GM10266 (cell line): ENCODE results near the gene TRAPPC6A.

Experiments used
- DNase-seq: peaks from one replicate; pipeline ENCODE4 v3.0.0; 2012; ENCODE audit errors: extremely low spot score
- CTCF ChIP-seq: IDR thresholded peaks from 2 replicates; pipeline ENCODE4 v1.5.1; 2012; ENCODE audit warnings: mild to moderate bottlenecking, low read depth; ENCODE audit not compliant: control insufficient read depth, insufficient read depth; ENCODE audit errors: missing control alignments

TRAPPC6A gene

DNA sequence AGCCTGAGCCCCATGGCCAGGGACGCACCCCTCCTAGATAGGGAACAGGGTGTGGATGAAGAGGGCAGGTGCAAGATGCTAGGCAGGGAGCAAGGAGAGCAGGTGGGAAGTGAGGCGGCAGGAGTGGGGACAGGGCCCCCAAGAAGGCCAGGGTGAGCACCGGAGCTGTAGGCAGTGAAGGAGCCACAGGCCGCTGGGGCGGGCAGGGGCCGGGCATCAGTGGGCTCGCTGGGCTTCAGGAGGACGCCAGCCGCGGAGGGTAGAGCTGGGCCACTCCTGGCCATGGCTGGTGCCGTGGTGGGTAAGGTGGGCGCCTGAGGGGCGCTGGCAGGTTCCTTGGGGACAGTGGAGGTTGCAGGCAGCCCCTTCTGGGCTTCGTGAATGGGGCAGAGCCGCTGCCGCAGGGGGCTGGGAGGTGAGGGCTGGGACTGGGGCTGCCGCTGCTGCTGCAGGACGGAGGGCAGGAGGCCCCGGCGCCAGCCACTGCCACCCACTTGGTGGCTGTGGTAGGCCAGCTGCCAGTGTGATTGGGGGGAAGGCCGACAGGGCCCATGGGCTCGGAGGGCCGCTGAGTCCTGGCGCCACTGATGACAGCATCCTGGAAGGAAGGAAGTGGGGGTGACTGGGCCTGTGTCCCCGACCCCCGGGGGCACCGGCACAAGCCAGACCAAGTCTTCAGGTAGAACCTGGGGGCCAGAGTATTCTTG, 19.4 kb downstream of the TRAPPC6A start:
- TF ChIP-seq CTCF, result no peak
- no peak for DNase-seq

GRCh38 chr19:45156751-45157150, 21.3 kb downstream of the TRAPPC6A start:
- no peak for TF ChIP-seq CTCF
- DNase-seq, result no peak

DNA sequence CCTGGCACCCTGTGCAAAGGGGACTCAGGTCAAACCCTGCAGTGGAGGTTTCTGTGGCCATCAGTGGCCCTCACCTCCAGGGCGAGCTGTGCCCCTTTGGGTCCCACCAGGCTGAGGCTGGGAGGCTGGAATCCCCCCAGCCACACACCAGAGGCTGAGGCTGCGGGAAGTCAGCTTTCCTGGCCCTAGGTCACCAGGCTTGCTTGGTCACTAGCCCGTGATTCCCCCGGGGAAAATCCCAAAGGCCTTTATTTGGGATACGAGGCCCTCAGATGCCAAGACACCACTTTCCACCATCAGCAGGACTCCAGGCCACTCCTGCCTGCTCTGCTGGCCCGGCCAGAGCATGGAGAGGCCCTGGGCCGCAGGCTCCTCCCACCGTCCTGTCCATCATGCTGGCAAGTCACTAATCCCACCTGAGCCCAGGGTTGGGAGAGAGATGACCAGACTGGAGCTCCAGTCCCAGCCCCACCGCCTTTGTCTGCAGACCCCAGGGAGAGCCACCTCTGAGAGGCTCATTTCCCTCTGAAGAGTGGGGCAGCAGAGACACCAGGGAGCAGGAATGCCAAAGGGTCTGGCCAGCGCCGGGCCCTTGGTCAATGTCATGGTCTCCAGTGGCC, 21.9 kb downstream of the TRAPPC6A start:
- no peak for DNase-seq
- no peak for TF ChIP-seq CTCF

- DNase-seq, result no peak
- TF ChIP-seq CTCF, result no peak
These were observed 23.8 kb downstream of the TRAPPC6A start for GRCh38 chr19:45154064-45154827.

GRCh38 chr19:45153339-45154063, 24.5 kb downstream of the TRAPPC6A start:
- no peak for TF ChIP-seq CTCF
- DNase-seq, result no peak

DNA sequence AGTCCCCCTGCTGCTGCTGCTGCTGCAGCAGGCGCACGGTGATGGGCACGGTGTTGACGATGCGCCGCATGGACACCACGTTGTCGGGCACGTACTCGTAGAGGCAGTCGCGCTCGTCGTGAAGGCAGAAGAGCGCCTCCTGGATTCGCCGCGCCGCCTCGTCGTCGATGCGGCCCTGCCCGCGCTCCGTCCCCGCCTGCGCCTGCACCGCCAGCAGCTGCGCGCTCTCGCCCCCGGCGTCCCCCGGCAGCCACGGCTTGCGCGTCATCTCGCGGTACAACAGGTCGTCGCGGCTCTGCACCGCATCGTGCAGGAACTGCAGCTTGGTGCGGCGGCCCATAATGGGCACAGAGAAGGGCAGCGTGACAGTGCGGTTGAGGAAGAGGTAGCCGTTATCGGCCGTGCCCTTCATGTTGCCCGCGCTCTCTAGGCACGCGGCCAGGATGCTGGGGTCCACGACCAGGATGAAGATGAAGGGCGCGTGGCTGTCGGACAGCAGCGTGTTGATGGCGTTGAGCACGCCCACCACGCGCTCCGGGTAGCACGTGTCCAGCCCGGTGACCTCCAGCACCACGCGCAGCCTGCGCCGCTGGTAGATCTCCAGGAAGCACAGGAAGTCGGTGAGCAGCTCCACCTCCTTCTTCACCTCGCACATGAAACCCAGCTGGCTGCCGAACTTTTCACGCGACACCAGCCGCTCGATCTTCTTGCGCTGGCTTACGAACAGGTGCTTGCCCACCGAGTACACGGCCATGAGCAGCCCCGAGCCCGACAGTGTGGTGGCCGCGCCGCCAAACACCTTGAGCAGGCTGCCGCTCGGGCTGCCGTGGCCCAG, 25.3 kb downstream of the TRAPPC6A start:
- TF ChIP-seq CTCF, result no peak
- peak; percentile 70 for DNase-seq
